Osteocyte (in vitro differentiated cells): ENCODE data around the gene CORO2B. TPM values are rescaled to one million over a fixed set of nuclear protein-coding genes. Genes with fewer than 3 reads are reported as not detected.
A peak's percentile ranks its signal among the peaks of the same experiment; 100 is the strongest.

Source experiments
- DNase-seq: peaks from one replicate; pipeline ENCODE4 v3.0.0; 2021; ENCODE audit warnings: mixed read lengths; ENCODE audit not compliant: unreplicated experiment; ENCODE audit errors: extremely low spot score
- H3K27ac Mint-ChIP-seq: one replicate; pipeline ENCODE4 v1.8.0; 2021; ENCODE audit warnings: mild to moderate bottlenecking, mixed read lengths; ENCODE audit not compliant: unreplicated experiment
- H3K27me3 Mint-ChIP-seq: one replicate; pipeline ENCODE4 v1.8.0; 2021; ENCODE audit warnings: mixed read lengths; ENCODE audit not compliant: unreplicated experiment
- H3K36me3 Mint-ChIP-seq: one replicate; pipeline ENCODE4 v1.8.0; 2021; ENCODE audit warnings: mixed read lengths; ENCODE audit not compliant: unreplicated experiment
- H3K4me1 Mint-ChIP-seq: one replicate; pipeline ENCODE4 v1.8.0; 2021; ENCODE audit warnings: mixed read lengths; ENCODE audit not compliant: unreplicated experiment
- H3K4me3 Mint-ChIP-seq: one replicate; pipeline ENCODE4 v1.8.0; 2021; ENCODE audit warnings: mild to moderate bottlenecking, moderate library complexity, mixed read lengths; ENCODE audit not compliant: unreplicated experiment
- H3K9me3 Mint-ChIP-seq: one replicate; pipeline ENCODE4 v1.8.0; 2021; ENCODE audit warnings: mixed read lengths; ENCODE audit not compliant: unreplicated experiment
- total RNA-seq: library from RNA; stranded (reverse); gene quantifications from 2 replicates; pipeline ENCODE4 v1.2.1, GENCODE V29; 2021
- TF ChIP-seq, protein P1 (sequence below): fragments of 200-600 bp; sonication (generic); IDR thresholded peaks from 2 replicates; pipeline ENCODE4 v1.5.0; 2021; ENCODE audit warnings: antibody characterized with exemption, mild to moderate bottlenecking, moderate library complexity

Gene CORO2B
- total RNA-seq, 1 donor from 2014 or later, result 22.6 TPM

- no peak overlapping the region for H3K27ac Mint-ChIP-seq
- H3K27me3 Mint-ChIP-seq, result no peaks in the 10 kb centered on the region
- TF ChIP-seq, protein P1, sequence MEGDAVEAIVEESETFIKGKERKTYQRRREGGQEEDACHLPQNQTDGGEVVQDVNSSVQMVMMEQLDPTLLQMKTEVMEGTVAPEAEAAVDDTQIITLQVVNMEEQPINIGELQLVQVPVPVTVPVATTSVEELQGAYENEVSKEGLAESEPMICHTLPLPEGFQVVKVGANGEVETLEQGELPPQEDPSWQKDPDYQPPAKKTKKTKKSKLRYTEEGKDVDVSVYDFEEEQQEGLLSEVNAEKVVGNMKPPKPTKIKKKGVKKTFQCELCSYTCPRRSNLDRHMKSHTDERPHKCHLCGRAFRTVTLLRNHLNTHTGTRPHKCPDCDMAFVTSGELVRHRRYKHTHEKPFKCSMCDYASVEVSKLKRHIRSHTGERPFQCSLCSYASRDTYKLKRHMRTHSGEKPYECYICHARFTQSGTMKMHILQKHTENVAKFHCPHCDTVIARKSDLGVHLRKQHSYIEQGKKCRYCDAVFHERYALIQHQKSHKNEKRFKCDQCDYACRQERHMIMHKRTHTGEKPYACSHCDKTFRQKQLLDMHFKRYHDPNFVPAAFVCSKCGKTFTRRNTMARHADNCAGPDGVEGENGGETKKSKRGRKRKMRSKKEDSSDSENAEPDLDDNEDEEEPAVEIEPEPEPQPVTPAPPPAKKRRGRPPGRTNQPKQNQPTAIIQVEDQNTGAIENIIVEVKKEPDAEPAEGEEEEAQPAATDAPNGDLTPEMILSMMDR, result no peak
- H3K4me1 Mint-ChIP-seq, result peaks cover 38% of the 10 kb centered on the region
- H3K9me3 Mint-ChIP-seq, result no peaks in the 10 kb centered on the region
- DNase-seq, result no peak
- H3K36me3 Mint-ChIP-seq, result no peaks in the 10 kb centered on the region
- H3K4me3 Mint-ChIP-seq, result no peak overlapping the region
These were observed 12.1 kb downstream of the CORO2B start for GRCh38 chr15:68590721-68591389.

- Mint-ChIP-seq H3K27ac (no peak overlapping the region), H3K9me3 (no peaks in the 10 kb centered on the region), H3K4me1 (peaks cover 37% of the 10 kb centered on the region), H3K27me3 (no peaks in the 10 kb centered on the region), H3K4me3 (no peak overlapping the region), H3K36me3 (no peaks in the 10 kb centered on the region)
- DNase-seq, result no peak
- TF ChIP-seq, protein P1, result no peak
These were observed 13.3 kb downstream of the CORO2B start for GRCh38 chr15:68592054-68592453.

- H3K4me3 Mint-ChIP-seq, result no peak overlapping the region
- no peaks in the 10 kb centered on the region for H3K9me3 Mint-ChIP-seq
- peak overlapping the region; percentile 27 for H3K27ac Mint-ChIP-seq
- no peak for DNase-seq
- H3K4me1 Mint-ChIP-seq, result peaks cover 37% of the 10 kb centered on the region
- H3K36me3 Mint-ChIP-seq, result no peaks in the 10 kb centered on the region
- TF ChIP-seq, protein P1, result no peak
- no peaks in the 10 kb centered on the region for H3K27me3 Mint-ChIP-seq
These were observed 13.8 kb downstream of the CORO2B start for GRCh38 chr15:68592544-68592943.

DNA sequence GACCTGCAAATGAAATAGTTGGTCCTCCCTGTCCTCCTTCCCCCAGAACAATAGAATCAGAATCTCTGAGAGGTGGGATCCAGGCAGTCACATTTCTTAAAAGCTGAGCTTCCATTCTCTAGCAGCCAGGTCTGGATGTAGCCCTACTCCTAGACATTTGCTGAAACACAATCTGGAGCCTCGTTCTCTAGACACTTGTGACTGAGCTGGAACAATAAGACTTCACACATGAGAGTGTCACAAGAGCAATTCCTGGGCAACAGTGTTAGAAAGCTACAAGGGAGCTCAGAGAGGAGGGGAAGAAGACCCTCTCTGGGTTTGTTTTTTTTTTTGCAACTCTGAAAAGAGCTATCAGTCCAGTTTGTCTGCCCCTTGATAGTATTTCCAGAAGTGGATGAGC, 14.5 kb downstream of the CORO2B start:
- H3K9me3 Mint-ChIP-seq, result no peaks in the 10 kb centered on the region
- DNase-seq, result no peak
- peaks cover 44% of the 10 kb centered on the region for H3K4me1 Mint-ChIP-seq
- H3K36me3 Mint-ChIP-seq, result no peaks in the 10 kb centered on the region
- H3K4me3 Mint-ChIP-seq, result no peak overlapping the region
- no peak overlapping the region for H3K27ac Mint-ChIP-seq
- no peaks in the 10 kb centered on the region for H3K27me3 Mint-ChIP-seq
- TF ChIP-seq, protein P1, result no peak

- H3K27me3 Mint-ChIP-seq, result no peaks in the 10 kb centered on the region
- no peaks in the 10 kb centered on the region for H3K9me3 Mint-ChIP-seq
- TF ChIP-seq, protein P1, result no peak
- no peak overlapping the region for H3K27ac Mint-ChIP-seq
- no peak overlapping the region for H3K4me3 Mint-ChIP-seq
- H3K36me3 Mint-ChIP-seq, result no peaks in the 10 kb centered on the region
- peaks cover 50% of the 10 kb centered on the region for H3K4me1 Mint-ChIP-seq
- DNase-seq, result no peak
These were observed 15.2 kb downstream of the CORO2B start for GRCh38 chr15:68593828-68594532.
